WERI-Rb-1 (cell line): ENCODE data around the gene C12orf57.
A peak's percentile ranks its signal among the peaks of the same experiment; 100 is the strongest.
"Not testable (repeated sequence)": the region's sequence is repeated elsewhere in the genome, so short reads cannot be mapped to it uniquely, and the experiment has no call there.

Experiments
- DNase-seq: peaks from one replicate; pipeline ENCODE4 v3.0.0-alpha.2; 2020
- H3K27ac ChIP-seq: fragments of 250-450 bp; sonication (Bioruptor Pico); 2 replicates; pipeline ENCODE4 v1.5.1; 2020; ENCODE audit warnings: mild to moderate bottlenecking, moderate library complexity
- H3K27me3 ChIP-seq: fragments of 250-450 bp; sonication (Bioruptor Pico); 2 replicates; pipeline ENCODE4 v1.5.1; 2021; ENCODE audit warnings: mild to moderate bottlenecking, low read depth, moderate library complexity; ENCODE audit not compliant: insufficient read depth, severe bottlenecking
- H3K36me3 ChIP-seq: fragments of 250-450 bp; sonication (Bioruptor Pico); 2 replicates; pipeline ENCODE4 v1.5.1; 2020; ENCODE audit warnings: mild to moderate bottlenecking, moderate library complexity
- H3K4me3 ChIP-seq: 2 replicates; pipeline ENCODE4 v1.5.1; 2011; ENCODE audit warnings: low read depth, mild to moderate bottlenecking, control low read depth, low read length
- H3K9me3 ChIP-seq: fragments of 250-450 bp; sonication (Bioruptor Pico); 2 replicates; pipeline ENCODE4 v1.5.1; 2021; ENCODE audit warnings: mild to moderate bottlenecking, moderate library complexity; ENCODE audit not compliant: severe bottlenecking
- CTCF ChIP-seq: IDR thresholded peaks from 2 replicates; pipeline ENCODE4 v1.5.1; 2011; ENCODE audit warnings: low read depth, mild to moderate bottlenecking, control low read depth, inconsistent platforms, low read length

The C12orf57 gene

GRCh38 chr12:6902448-6902847 is 41.4 kb upstream of the C12orf57 start:
- DNase-seq = peak; percentile 42
- no peaks in the 10 kb centered on the region for H3K36me3 ChIP-seq

GRCh38 chr12:6903722-6904121 is 40.1 kb upstream of the C12orf57 start:
- no peak for DNase-seq
- TF ChIP-seq CTCF = no peak
- peak overlapping the region; percentile 77 for H3K27ac ChIP-seq
- H3K36me3 ChIP-seq = no peaks in the 10 kb centered on the region
- H3K27me3 ChIP-seq = no peaks in the 10 kb centered on the region
- no peaks in the 10 kb centered on the region for H3K9me3 ChIP-seq
- peak overlapping the region; percentile 79 for H3K4me3 ChIP-seq

More at GRCh38 chr12:6902448-6902847, 41.4 kb upstream of the C12orf57 start:
- Histone ChIP-seq H3K9me3 (no peaks in the 10 kb centered on the region), H3K27ac (peak overlapping the region; percentile 65), H3K27me3 (no peaks in the 10 kb centered on the region), H3K4me3 (no peak overlapping the region)
- TF ChIP-seq CTCF = no peak

DNA sequence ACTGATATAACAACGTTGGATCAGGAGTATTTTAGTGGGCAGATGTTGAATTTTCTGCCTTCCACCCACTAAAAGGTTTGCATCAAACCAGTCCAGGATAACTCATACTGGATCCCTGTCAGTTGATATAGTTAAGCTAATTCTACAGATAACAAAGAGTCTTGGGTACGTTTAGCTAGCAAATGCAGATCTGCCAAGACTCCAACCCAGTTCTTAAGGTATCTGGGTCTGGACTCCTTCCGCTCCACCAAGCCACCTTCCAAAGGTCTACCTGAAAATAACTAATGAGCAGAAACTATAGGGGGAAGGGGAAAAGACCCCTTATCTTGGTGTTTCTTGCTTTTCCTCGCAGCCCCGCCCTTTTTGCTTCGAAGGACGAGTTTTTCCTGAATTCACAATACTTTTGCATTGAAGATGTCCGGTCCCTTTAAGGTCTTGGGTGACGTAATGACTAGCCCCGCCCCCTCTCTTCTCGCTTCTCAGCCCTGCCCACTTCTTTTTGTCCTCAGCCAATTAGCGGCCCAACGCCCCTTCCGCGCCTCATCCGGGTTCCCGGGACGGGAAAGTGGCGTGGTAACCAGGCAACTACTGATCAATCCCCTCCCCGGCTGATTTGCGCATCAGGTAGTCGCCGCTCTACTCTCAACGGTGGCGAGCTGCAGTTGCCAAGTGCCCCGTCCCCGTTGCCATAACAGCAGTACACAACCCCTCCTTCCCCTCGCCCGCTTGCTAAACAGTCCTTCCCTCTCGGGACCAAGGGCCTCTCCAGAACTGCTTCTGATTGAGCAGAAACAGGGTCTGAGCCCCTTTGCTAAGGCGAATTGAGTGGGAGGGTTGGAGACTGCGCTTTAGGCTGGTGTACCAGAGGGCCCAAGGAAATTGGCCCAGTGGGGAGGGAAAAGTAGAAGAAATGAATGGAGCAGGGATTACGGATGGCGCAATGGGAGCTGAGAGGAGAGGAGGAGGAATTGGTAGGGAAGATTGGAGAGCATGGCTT is 39.2 kb upstream of the C12orf57 start, which contains the start of gene LRRC23:
Gene LRRC23, plus strand, starts transcription at position 543 of the 997 bp plus-strand sequence. CDS start 812 bp downstream, outside the sequence.
- H3K36me3 ChIP-seq = no peaks in the 10 kb centered on the region
- TF ChIP-seq CTCF = no peak

DNA sequence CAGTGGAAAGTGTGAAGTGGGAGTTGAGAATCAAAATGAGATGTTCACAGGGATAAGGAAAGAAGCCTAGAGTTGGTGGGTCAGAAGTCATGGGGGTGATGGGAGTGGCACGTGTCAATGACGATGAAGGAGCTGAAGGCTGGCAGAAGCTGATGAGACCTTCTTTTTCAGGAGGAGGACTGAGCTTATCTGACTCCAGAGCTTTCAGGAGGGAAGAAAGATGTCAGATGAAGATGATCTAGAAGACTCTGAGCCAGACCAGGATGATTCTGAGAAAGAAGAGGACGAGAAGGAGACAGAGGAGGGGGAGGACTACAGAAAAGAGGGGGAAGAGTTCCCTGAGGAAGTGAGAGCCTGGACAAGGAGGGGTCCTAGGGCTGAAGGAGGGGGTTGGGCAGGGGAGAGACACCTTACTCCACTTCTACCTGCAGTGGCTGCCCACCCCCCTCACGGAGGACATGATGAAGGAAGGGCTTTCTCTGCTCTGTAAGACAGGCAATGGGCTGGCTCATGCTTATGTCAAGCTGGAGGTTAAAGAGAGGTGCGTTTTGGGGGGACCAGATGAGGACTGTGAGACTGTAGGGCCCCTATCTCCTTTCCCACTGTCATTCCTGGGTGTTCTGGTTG is 38.3 kb upstream of the C12orf57 start:
- peak overlapping the region; percentile 79 for H3K4me3 ChIP-seq
- H3K27me3 ChIP-seq = no peaks in the 10 kb centered on the region
- no peak for DNase-seq
- TF ChIP-seq CTCF = no peak
- no peaks in the 10 kb centered on the region for H3K9me3 ChIP-seq
- H3K27ac ChIP-seq = no peak overlapping the region
- no peaks in the 10 kb centered on the region for H3K36me3 ChIP-seq

More for the DNA sequence above, 39.2 kb upstream of the C12orf57 start, which contains the start of gene LRRC23:
- DNase-seq = peak; percentile 97
- H3K4me3 ChIP-seq = peak within 1 kb of the TSS; percentile 79
- H3K9me3 ChIP-seq = no peaks in the 10 kb centered on the region
- peak within 1 kb of the TSS; percentile 77 for H3K27ac ChIP-seq
- H3K27me3 ChIP-seq = no peaks in the 10 kb centered on the region

- H3K36me3 ChIP-seq, H3K9me3 ChIP-seq, DNase-seq, H3K27me3 ChIP-seq, H3K27ac ChIP-seq, H3K4me3 ChIP-seq: not testable (repeated sequence)
Measured at GRCh38 chr12:6908141-6908540, 35.7 kb upstream of the C12orf57 start.

DNA sequence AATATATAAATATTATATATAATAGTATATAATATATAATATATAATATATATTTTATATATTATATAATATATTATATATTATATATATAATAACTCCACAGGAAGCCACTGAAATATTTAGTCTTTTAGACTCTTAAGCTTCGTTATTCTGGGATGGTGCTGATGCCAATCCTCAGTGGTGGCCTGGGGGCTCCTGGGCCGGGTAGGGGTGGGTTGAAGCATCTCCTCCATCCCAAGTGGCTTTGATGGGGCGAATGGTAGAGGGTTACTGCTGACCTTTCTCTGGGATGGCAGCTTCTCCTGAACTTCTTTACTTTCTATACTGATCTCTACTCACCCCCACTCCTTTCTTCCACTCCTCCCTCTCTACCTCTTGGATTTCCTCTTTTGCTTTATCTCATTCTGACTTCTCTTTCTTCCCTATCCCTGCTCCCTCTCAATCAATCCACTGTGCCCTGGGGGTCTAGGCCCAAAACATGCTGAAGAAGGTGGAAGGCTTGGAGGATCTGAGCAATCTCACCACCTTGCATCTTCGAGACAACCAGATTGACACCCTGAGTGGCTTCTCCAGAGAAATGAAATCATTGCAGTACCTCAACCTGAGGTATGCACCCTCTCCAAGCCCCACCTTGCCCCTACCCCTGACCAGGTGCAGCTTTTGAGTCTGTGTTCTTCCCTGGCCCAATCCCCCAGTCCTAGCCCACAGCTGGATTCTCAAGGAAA is 34.2 kb upstream of the C12orf57 start:
- Histone ChIP-seq H3K27me3 (no peaks in the 10 kb centered on the region), H3K4me3 (no peak overlapping the region), H3K9me3 (no peaks in the 10 kb centered on the region), H3K36me3 (peaks cover 1% of the 10 kb centered on the region; the same call in 1 of the 2 replicates), H3K27ac (no peak overlapping the region)
- TF ChIP-seq CTCF = no peak
- DNase-seq = no peak
